ENCODE data around the gene HHLA2. TPM values are rescaled to one million over a fixed set of nuclear protein-coding genes. Genes with fewer than 3 reads are reported as not detected.
"Not testable (repeated sequence)": the region's sequence is repeated elsewhere in the genome, so short reads cannot be mapped to it uniquely, and the experiment has no call there.

Gene HHLA2
- total RNA-seq, 1 donor from 2014 or later, result not detected

- H3K4me3 Mint-ChIP-seq, result no peak overlapping the region
- no peak for TF ChIP-seq CTCF (IDR thresholded peaks at IDR 0.05; ENCODE audit: unreplicated experiment)
- H3K36me3 Mint-ChIP-seq, result peaks cover 4% of the 10 kb centered on the region
- H3K27ac Mint-ChIP-seq, result no peak overlapping the region
- peaks cover 15% of the 10 kb centered on the region for H3K4me1 Mint-ChIP-seq
- no peaks in the 10 kb centered on the region for H3K27me3 Mint-ChIP-seq (ENCODE audit: low read depth)
- peaks cover 26% of the 10 kb centered on the region for H3K9me3 Mint-ChIP-seq
- no peak for DNase-seq (ENCODE audit: low spot score in 2 of 2, unreplicated experiment in 2 of 2)
Observed at GRCh38 chr3:108271626-108272025, 24.7 kb upstream of the HHLA2 start.

GRCh38 chr3:108279066-108279465 lies 17.3 kb upstream of the HHLA2 start:
- not testable (repeated sequence) for H3K27me3 Mint-ChIP-seq (ENCODE audit: low read depth); DNase-seq (ENCODE audit: low spot score in 2 of 2, unreplicated experiment in 2 of 2); H3K4me3 Mint-ChIP-seq; H3K27ac Mint-ChIP-seq
- peaks cover 26% of the 10 kb centered on the region for H3K9me3 Mint-ChIP-seq
- H3K36me3 Mint-ChIP-seq, result peaks cover 13% of the 10 kb centered on the region
- H3K4me1 Mint-ChIP-seq, result peaks cover 18% of the 10 kb centered on the region

- Mint-ChIP-seq H3K27me3 (ENCODE audit: low read depth) (no peaks in the 10 kb centered on the region), H3K4me3 (no peak overlapping the region), H3K4me1 (peaks cover 14% of the 10 kb centered on the region), H3K36me3 (peaks cover 13% of the 10 kb centered on the region), H3K9me3 (peaks cover 32% of the 10 kb centered on the region), H3K27ac (no peak overlapping the region)
- DNase-seq (ENCODE audit: low spot score in 2 of 2, unreplicated experiment in 2 of 2), result no peak
- no peak for TF ChIP-seq CTCF (IDR thresholded peaks at IDR 0.05; ENCODE audit: unreplicated experiment)
Observed at GRCh38 chr3:108280476-108280875, 15.9 kb upstream of the HHLA2 start.

GRCh38 chr3:108281670-108282069 lies 14.7 kb upstream of the HHLA2 start:
- DNase-seq (ENCODE audit: low spot score in 2 of 2, unreplicated experiment in 2 of 2), result no peak
- no peak overlapping the region for H3K27ac Mint-ChIP-seq
- no peak overlapping the region for H3K4me3 Mint-ChIP-seq
- no peak for TF ChIP-seq CTCF (IDR thresholded peaks at IDR 0.05; ENCODE audit: unreplicated experiment)
- peaks cover 3% of the 10 kb centered on the region for H3K4me1 Mint-ChIP-seq
- peaks cover 15% of the 10 kb centered on the region for H3K36me3 Mint-ChIP-seq
- no peaks in the 10 kb centered on the region for H3K27me3 Mint-ChIP-seq (ENCODE audit: low read depth)
- peaks cover 38% of the 10 kb centered on the region for H3K9me3 Mint-ChIP-seq

GRCh38 chr3:108283006-108283405 lies 13.3 kb upstream of the HHLA2 start:
- no peak for DNase-seq (ENCODE audit: low spot score in 2 of 2, unreplicated experiment in 2 of 2)
- H3K36me3 Mint-ChIP-seq, result peaks cover 9% of the 10 kb centered on the region
- TF ChIP-seq CTCF (IDR thresholded peaks at IDR 0.05; ENCODE audit: unreplicated experiment), result no peak
- H3K27me3 Mint-ChIP-seq (ENCODE audit: low read depth), result no peaks in the 10 kb centered on the region
- no peak overlapping the region for H3K27ac Mint-ChIP-seq
- H3K4me3 Mint-ChIP-seq, result no peak overlapping the region
- peaks cover 29% of the 10 kb centered on the region for H3K9me3 Mint-ChIP-seq
- H3K4me1 Mint-ChIP-seq, result peaks cover 6% of the 10 kb centered on the region

GRCh38 chr3:108283989-108284388 lies 12.4 kb upstream of the HHLA2 start:
- no peak overlapping the region for H3K4me3 Mint-ChIP-seq
- H3K27me3 Mint-ChIP-seq (ENCODE audit: low read depth), result no peaks in the 10 kb centered on the region
- DNase-seq (ENCODE audit: low spot score in 2 of 2, unreplicated experiment in 2 of 2), result no peak
- H3K4me1 Mint-ChIP-seq, result peaks cover 11% of the 10 kb centered on the region
- H3K9me3 Mint-ChIP-seq, result peaks cover 23% of the 10 kb centered on the region
- no peak overlapping the region for H3K27ac Mint-ChIP-seq
- H3K36me3 Mint-ChIP-seq, result peaks cover 6% of the 10 kb centered on the region
- TF ChIP-seq CTCF (IDR thresholded peaks at IDR 0.05; ENCODE audit: unreplicated experiment), result no peak

All from mesothelial cell of epicardium (in vitro differentiated cells).